Limb (tissue), 2 donors: ENCODE results near the gene SGCB.
A peak's percentile ranks its signal among the peaks of the same experiment; 100 is the strongest.

ENCODE experiments used
- DNase-seq, 2 donors: peaks; one replicate each; pipeline ENCODE4 v3.0.0-alpha.2; 2016; ENCODE audit errors: extremely low spot score in 2 of 2

SGCB gene

DNA sequence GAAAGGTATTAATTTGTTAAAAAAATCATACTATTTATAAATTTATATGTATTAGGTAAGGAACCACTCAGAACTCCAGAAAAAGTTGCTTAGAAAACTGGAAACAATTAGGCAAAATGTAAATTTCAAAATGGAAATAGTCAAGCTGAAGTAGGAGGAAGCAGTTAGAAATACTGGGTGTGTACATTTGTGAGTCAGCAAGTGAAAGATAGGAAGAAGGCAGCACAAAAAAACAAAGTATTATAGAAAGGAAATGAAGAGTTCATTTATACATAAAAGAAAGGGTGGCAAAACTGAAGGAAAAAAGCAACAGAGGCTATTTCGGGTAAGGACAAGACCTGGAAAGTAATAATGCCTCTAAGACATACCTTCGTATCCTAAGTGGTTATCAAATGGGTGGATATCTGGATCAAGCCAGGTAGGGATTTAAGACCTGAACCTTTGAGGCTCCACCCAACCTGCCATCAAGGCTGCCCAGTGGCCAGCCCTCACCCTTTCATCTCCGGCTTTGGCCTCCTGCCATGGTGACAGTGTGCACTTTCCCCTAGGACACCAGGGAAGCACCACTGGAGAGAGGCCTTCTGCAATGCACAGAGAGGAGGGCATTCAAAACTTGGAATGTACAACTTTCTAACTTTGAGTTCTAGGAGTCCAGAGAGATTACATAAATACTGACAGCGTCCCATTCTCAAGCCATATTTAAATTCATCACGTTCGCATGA, 18.0 kb downstream of the SGCB start, which contains the start of gene LRRC66:
Gene LRRC66 (minus strand): TSS at position 428 of the 722 bp plus-strand sequence. CDS start 2,750 bp downstream, outside the sequence.
- no peak for DNase-seq

- no peak for DNase-seq
Measured at GRCh38 chr4:52017814-52018213, 20.3 kb downstream of the SGCB start.

- no peak for DNase-seq
Measured at GRCh38 chr4:52016981-52017380, 21.1 kb downstream of the SGCB start.

GRCh38 chr4:52015366-52015765, 22.7 kb downstream of the SGCB start:
- DNase-seq = peak in 1 of 2 donors; percentile 16

GRCh38 chr4:52014903-52015302, 23.2 kb downstream of the SGCB start:
- DNase-seq = no peak

DNA sequence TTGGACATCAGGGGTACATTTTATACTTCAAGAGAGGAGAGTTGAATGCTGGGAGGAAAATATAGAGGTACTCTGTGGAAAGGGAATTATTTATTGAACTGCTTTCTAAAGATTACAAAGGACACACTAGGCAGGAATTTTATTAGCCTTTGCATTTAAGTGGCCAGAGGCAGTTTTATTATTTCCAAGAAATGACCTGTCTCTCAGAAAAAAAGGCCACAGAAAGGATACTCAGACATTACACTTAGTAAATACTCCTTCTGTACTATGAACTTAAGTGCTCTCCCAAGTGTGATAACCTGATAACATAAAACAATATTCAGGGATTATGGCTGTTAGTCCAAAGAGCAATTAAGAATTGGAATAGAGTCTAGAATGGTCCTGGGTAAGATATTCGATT, 25.4 kb downstream of the SGCB start:
- DNase-seq = no peak

- no peak for DNase-seq
Measured at GRCh38 chr4:52010986-52011385, 27.1 kb downstream of the SGCB start.

- no peak for DNase-seq
Measured at GRCh38 chr4:52006887-52007286, 31.2 kb downstream of the SGCB start.

GRCh38 chr4:52005604-52006273, 32.4 kb downstream of the SGCB start:
- no peak for DNase-seq

GRCh38 chr4:52004414-52004813, 33.7 kb downstream of the SGCB start:
- DNase-seq = no peak

- DNase-seq = no peak
Measured at GRCh38 chr4:52001616-52002015, 36.5 kb downstream of the SGCB start.

- no peak for DNase-seq
Measured at GRCh38 chr4:51999250-51999649, 38.8 kb downstream of the SGCB start.

DNA sequence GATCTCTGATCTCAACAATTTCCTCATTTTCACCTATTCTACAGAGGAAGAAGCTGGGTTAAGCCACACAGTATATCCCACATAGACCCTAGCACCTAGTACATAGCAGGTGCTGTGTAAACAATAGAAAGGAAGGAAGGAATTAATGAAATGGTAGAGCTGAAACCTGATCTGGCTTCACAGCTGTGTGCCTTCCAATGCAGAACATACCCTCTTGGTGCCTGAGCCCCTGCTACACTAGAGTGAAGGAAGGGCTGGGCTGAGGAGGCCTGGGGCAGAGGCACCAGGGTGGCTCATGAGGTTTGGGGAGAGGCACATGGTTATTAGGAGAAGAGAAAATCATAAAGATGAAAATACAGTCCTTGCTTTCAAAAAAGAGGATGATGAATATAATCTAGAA, 39.3 kb downstream of the SGCB start:
- DNase-seq = no peak

GRCh38 chr4:51997647-51998046, 40.5 kb downstream of the SGCB start:
- DNase-seq = no peak

DNA sequence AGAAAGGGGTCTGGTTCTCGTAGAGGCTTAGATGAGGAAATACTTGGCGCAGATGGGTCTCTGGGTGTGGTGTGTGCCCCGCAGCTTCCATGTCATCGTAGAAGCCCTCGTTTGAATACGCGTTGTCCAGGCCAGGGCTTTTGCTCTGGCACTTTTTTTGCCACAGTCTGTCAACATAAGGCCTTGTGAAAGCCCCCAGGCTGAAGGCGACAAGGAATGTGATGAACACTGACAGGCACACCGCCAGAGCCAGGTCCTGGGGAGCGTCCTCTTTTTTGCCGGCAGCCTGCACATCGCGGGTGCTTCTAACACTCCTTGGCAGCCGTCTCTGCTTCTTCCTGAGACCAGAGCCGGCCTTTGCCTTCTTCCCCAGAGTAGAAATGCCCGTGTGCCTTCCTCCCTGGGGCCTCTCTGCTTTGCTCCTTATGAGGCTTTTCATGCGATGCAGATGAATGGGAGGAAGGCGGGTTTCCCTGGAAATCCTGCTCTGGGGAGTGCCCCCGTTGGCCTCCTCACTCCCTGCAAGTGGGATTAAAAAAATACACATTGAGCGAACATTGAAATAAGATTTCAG, 42.4 kb downstream of the SGCB start:
- no peak for DNase-seq
